Panc1 (cell line): Measurements from ENCODE around the gene NSL1. TPM values are rescaled to one million over a fixed set of nuclear protein-coding genes. Genes with fewer than 3 reads are reported as not detected.

Experiments
- ATAC-seq: fragments of 200-7000 bp; cut with Tn5 transposase; 2 replicates; pipeline ENCODE4 v1.9.1; 2020; ENCODE audit warnings: mild to moderate bottlenecking, moderate library complexity
- BruUV-seq: library from RNA; stranded (reverse); fragments of 400-500 nt; replicated peaks from 2 replicates; lab custom pipeline; 2021; lab: Mats Ljungman, UMichigan
- CTCF ChIA-PET: fragments of 300-600 bp; sonication (Branson Sonifier 250); formaldehyde crosslinking; loops from one replicate; lab custom pipeline; 2022; ENCODE audit warnings: antibody characterized with exemption; lab: Charles Lee
- POLR2A ChIA-PET: fragments of 300-600 bp; sonication (Branson Sonifier 250); formaldehyde crosslinking; loops from one replicate; lab custom pipeline; 2022; ENCODE audit warnings: antibody characterized with exemption; lab: Charles Lee
- DNase-seq: peaks from one replicate; pipeline ENCODE4 v3.0.0-alpha.2; 2010; ENCODE audit warnings: low read depth, low spot score
- H3K27ac ChIP-seq: 2 replicates; pipeline ENCODE4 v1.5.1; 2011; ENCODE audit warnings: mild to moderate bottlenecking, low read length, inconsistent platforms
- H3K27me3 ChIP-seq: fragments of 200-500 bp; sonication (Bioruptor generic); 2 replicates; pipeline ENCODE4 v1.6.0; 2014; ENCODE audit warnings: low read length, inconsistent platforms; ENCODE audit not compliant: control insufficient read depth, insufficient read depth
- H3K36me3 ChIP-seq: fragments of 200-500 bp; sonication (Bioruptor generic); 2 replicates; pipeline ENCODE4 v1.5.1; 2014; ENCODE audit warnings: inconsistent platforms, mild to moderate bottlenecking, low read length, moderate library complexity; ENCODE audit not compliant: control insufficient read depth, insufficient read depth
- H3K4me1 ChIP-seq: 2 replicates; pipeline ENCODE4 v1.5.1; 2011; ENCODE audit warnings: inconsistent platforms, mild to moderate bottlenecking, low read length, moderate library complexity; ENCODE audit not compliant: control insufficient read depth, insufficient read depth
- H3K4me3 ChIP-seq, 2 experiments: 2 replicates each; pipeline ENCODE4 v1.5.1; 2011 to 2012; ENCODE audit warnings: low read depth in 2 of 2, low read length in 2 of 2, mild to moderate bottlenecking in 2 of 2, inconsistent platforms in 1 of 2, moderate library complexity in 1 of 2
- H3K9me3 ChIP-seq: fragments of 200-500 bp; sonication (Bioruptor generic); 2 replicates; pipeline ENCODE4 v1.5.1; 2014; ENCODE audit warnings: low read depth, mild to moderate bottlenecking, inconsistent platforms, low read length, moderate library complexity; ENCODE audit not compliant: control insufficient read depth, insufficient read depth
- POLR2AphosphoS5 ChIP-seq: IDR thresholded peaks from 2 replicates; pipeline ENCODE4 v1.6.1; 2012; ENCODE audit warnings: mild to moderate bottlenecking, low read depth, low read length, moderate library complexity
- SIN3A ChIP-seq: IDR thresholded peaks from 2 replicates; pipeline ENCODE4 v1.6.1; 2012; ENCODE audit warnings: low read depth, mild to moderate bottlenecking, low read length, moderate library complexity, borderline replicate concordance; ENCODE audit not compliant: insufficient read depth
- TCF7L2 ChIP-seq: IDR thresholded peaks from 2 replicates; pipeline ENCODE4 v1.6.1; 2011; ENCODE audit warnings: mild to moderate bottlenecking, low read depth, low read length, inconsistent platforms
- in situ Hi-C: cut with HindIII; loops from 2 replicates; pipeline ENCODE4 v1.10.0; 2016; ENCODE audit warnings: low sequenced_read_pairs, low pct_unique_long_range_greater_than_20kb
- intact Hi-C: fragments of 100-400 bp; cut with micrococcal nuclease; formaldehyde crosslinking; loops from one replicate; pipeline ENCODE4 v1.10.0; 2022; ENCODE audit not compliant: unreplicated experiment
- total RNA-seq: library from RNA; stranded (reverse); gene quantifications from one replicate; pipeline ENCODE4 v1.2.1, GENCODE V29; 2021; ENCODE audit not compliant: unreplicated experiment
- TF ChIP-seq, protein P1 (sequence below): fragments of 450-650 bp; IDR thresholded peaks from 2 replicates; pipeline ENCODE4 v1.5.1; 2017; ENCODE audit warnings: mild to moderate bottlenecking
- TF ChIP-seq, protein P2 (sequence below), 2 experiments: IDR thresholded peaks; 2 replicates each; pipeline ENCODE4 v1.6.1; 2011 to 2012; ENCODE audit warnings: low read depth in 2 of 2, control low read depth in 1 of 2, low read length in 1 of 2, mild to moderate bottlenecking in 1 of 2, moderate library complexity in 1 of 2; ENCODE audit not compliant: insufficient read depth in 1 of 2

Gene NSL1
- total RNA-seq, 1 experiment from 2014 or later = 21.8 TPM

DNA sequence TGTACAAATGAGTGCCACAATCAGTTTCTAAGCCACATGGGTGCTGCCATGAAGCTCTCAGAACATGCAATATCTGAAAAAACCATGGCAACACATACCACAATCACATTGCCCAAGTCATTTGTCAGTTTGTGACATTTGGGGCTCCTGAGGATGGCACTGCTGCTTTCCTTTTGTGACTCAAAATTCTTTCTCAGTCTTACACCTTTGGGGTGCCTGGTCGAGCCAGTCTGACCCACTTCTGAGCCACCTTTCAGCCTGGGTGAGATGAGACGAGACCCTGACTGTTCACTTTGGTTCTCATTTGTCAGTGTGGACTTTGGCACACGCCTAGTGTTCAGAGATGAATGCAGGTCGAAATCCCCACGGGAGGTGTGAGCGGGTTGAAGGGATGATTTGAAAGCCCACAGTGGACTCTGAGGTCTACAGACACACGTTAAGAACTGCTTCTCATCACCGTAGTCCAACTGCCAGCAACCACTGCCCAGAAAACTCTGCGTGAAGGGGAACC is 100.0 kb downstream of the NSL1 start:
- intact Hi-C loops = no loop called here
- CTCF ChIA-PET = no interaction called here

DNA sequence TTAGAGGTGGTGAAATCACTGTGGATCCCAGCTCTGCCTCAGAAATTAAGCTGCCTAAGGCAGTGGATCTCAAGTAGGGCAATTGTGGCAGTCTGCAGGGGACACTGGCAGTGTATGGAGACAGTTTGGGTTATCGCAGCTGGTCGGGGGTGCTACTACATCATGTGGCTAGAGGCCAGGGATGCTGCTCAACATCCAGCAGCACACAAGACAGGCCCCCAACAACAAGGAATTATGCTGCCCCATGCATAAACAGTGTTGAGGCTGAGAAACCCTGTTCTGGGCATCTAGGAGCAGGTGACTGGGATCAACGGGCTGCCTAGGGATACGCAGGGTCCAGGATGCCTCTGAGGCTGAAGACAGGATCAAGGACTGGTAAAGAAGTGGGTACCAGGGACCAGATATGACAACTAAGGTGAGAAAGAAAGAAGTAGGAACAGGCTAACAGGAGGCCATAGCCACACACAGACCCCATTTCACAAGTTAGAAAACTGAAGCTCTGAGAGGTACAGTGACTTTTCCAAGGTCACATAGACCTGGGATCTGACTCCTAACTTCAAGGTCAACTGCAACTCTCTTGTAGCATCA is 100.7 kb downstream of the NSL1 start:
- CTCF ChIA-PET = interaction anchor here (0.6 kb wide), 1 partner anchor 213 kb away, joined by 6 read pairs; no protein-coding TSS in a partner anchor
- POLR2A ChIA-PET = no interaction called here
- no peaks in the 10 kb centered on the region for H3K27me3 ChIP-seq
- intact Hi-C loops (no loop called here), in situ Hi-C loops (no loop called here)
- DNase-seq = no peak
- no peak overlapping the region for H3K27ac ChIP-seq
- no peak for ATAC-seq
- TF ChIP-seq POLR2AphosphoS5 (no peak), SIN3A (no peak), TCF7L2 (no peak)
- TF ChIP-seq, protein P1, sequence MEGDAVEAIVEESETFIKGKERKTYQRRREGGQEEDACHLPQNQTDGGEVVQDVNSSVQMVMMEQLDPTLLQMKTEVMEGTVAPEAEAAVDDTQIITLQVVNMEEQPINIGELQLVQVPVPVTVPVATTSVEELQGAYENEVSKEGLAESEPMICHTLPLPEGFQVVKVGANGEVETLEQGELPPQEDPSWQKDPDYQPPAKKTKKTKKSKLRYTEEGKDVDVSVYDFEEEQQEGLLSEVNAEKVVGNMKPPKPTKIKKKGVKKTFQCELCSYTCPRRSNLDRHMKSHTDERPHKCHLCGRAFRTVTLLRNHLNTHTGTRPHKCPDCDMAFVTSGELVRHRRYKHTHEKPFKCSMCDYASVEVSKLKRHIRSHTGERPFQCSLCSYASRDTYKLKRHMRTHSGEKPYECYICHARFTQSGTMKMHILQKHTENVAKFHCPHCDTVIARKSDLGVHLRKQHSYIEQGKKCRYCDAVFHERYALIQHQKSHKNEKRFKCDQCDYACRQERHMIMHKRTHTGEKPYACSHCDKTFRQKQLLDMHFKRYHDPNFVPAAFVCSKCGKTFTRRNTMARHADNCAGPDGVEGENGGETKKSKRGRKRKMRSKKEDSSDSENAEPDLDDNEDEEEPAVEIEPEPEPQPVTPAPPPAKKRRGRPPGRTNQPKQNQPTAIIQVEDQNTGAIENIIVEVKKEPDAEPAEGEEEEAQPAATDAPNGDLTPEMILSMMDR = no peak
- TF ChIP-seq, protein P2, sequence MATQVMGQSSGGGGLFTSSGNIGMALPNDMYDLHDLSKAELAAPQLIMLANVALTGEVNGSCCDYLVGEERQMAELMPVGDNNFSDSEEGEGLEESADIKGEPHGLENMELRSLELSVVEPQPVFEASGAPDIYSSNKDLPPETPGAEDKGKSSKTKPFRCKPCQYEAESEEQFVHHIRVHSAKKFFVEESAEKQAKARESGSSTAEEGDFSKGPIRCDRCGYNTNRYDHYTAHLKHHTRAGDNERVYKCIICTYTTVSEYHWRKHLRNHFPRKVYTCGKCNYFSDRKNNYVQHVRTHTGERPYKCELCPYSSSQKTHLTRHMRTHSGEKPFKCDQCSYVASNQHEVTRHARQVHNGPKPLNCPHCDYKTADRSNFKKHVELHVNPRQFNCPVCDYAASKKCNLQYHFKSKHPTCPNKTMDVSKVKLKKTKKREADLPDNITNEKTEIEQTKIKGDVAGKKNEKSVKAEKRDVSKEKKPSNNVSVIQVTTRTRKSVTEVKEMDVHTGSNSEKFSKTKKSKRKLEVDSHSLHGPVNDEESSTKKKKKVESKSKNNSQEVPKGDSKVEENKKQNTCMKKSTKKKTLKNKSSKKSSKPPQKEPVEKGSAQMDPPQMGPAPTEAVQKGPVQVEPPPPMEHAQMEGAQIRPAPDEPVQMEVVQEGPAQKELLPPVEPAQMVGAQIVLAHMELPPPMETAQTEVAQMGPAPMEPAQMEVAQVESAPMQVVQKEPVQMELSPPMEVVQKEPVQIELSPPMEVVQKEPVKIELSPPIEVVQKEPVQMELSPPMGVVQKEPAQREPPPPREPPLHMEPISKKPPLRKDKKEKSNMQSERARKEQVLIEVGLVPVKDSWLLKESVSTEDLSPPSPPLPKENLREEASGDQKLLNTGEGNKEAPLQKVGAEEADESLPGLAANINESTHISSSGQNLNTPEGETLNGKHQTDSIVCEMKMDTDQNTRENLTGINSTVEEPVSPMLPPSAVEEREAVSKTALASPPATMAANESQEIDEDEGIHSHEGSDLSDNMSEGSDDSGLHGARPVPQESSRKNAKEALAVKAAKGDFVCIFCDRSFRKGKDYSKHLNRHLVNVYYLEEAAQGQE (IDR thresholded peaks at IDR 0.05; ENCODE audit: insufficient read depth in 1 of 2, low read depth in 2 of 2, low read length in 1 of 2) = no peak
- no peaks in the 10 kb centered on the region for H3K4me1 ChIP-seq
- no peaks in the 10 kb centered on the region for H3K36me3 ChIP-seq
- no peak overlapping the region for H3K4me3 ChIP-seq
- no TSS peak for BruUV-seq
- no peaks in the 10 kb centered on the region for H3K9me3 ChIP-seq

More for the DNA sequence above, 100.0 kb downstream of the NSL1 start:
- BruUV-seq = no TSS peak
- DNase-seq (no peak), ATAC-seq (no peak)
- Histone ChIP-seq H3K27ac (no peak overlapping the region), H3K4me3 (no peak overlapping the region), H3K9me3 (no peaks in the 10 kb centered on the region), H3K27me3 (0 out of 2 replicates have a peak, but pooled peaks cover 3% of the 10 kb centered on the region), H3K4me1 (no peaks in the 10 kb centered on the region), H3K36me3 (no peaks in the 10 kb centered on the region)
- in situ Hi-C loops = no loop called here
- TF ChIP-seq POLR2AphosphoS5 (no peak), TCF7L2 (no peak), SIN3A (no peak)
- TF ChIP-seq, protein P2 (IDR thresholded peaks at IDR 0.05; ENCODE audit: insufficient read depth in 1 of 2, low read depth in 2 of 2, low read length in 1 of 2) = no peak
- TF ChIP-seq, protein P1 = no peak
- POLR2A ChIA-PET = no interaction called here
